Measurements from ENCODE around the gene SORCS1. TPM values are rescaled to one million over a fixed set of nuclear protein-coding genes. Genes with fewer than 3 reads are reported as not detected.

SORCS1 gene
- total and polyA plus RNA-seq, 2 of the 13 experiments (the other 11 are each of a cell fraction or from before 2014, with no cell fraction given): not detected

- Histone ChIP-seq H3K9ac (ENCODE audit: insufficient read depth, low read depth, low read length) (no peak overlapping the region), H3K9me3 (ENCODE audit: low read length) (no peaks in the 10 kb centered on the region), H3K4me3 (replicated peaks in 1 of 3; ENCODE audit: insufficient read depth in 1 of 3, low read depth in 2 of 3, low read length in 3 of 3) (no peak overlapping the region), H2AFZ (ENCODE audit: low read length) (no peak overlapping the region), H3K4me2 (ENCODE audit: low read depth, low read length) (no peak overlapping the region), H3K27ac (ENCODE audit: extremely low read length, insufficient read depth, low read length) (no peak overlapping the region), H3K27me3 (ENCODE audit: control insufficient read depth in 1 of 2, insufficient read depth in 2 of 2, low read length in 2 of 2) (no peaks in the 10 kb centered on the region), H3K36me3 (replicated peaks in 1 of 2; ENCODE audit: control insufficient read depth in 1 of 2, insufficient read depth in 2 of 2, low read length in 2 of 2) (no peaks in the 10 kb centered on the region), H4K20me1 (ENCODE audit: insufficient read depth, low read length) (no peaks in the 10 kb centered on the region), H3K4me1 (ENCODE audit: insufficient read depth, low read length) (no peaks in the 10 kb centered on the region), H3K79me2 (ENCODE audit: insufficient read depth, low read length) (no peaks in the 10 kb centered on the region)
- intact Hi-C loops (cut with micrococcal nuclease; ENCODE audit: unreplicated experiment) (no loop called here), in situ Hi-C loops (cut with HindIII; ENCODE audit: extremely low pct_ligation_motif_present, low pct_unique_long_range_greater_than_20kb) (no loop called here)
- TF ChIP-seq ZNF121 (CRISPR knock-in tag; IDR thresholded peaks at IDR 0.05) (no peak), CBFB (CRISPR knock-in tag; IDR thresholded peaks at IDR 0.05) (no peak), TOE1 (CRISPR knock-in tag; IDR thresholded peaks at IDR 0.05) (no peak), ZFP91 (CRISPR knock-in tag; IDR thresholded peaks at IDR 0.05; ENCODE audit: borderline replicate concordance) (no peak), ZFP62 (CRISPR knock-in tag; IDR thresholded peaks at IDR 0.05) (no peak), NRL (CRISPR knock-in tag; IDR thresholded peaks at IDR 0.05; ENCODE audit: borderline replicate concordance) (no peak), MIXL1 (CRISPR knock-in tag; IDR thresholded peaks at IDR 0.05) (no peak), ZNF556 (CRISPR knock-in tag; IDR thresholded peaks at IDR 0.05; ENCODE audit: borderline replicate concordance) (no peak)
- TF ChIP-seq, protein P1, sequence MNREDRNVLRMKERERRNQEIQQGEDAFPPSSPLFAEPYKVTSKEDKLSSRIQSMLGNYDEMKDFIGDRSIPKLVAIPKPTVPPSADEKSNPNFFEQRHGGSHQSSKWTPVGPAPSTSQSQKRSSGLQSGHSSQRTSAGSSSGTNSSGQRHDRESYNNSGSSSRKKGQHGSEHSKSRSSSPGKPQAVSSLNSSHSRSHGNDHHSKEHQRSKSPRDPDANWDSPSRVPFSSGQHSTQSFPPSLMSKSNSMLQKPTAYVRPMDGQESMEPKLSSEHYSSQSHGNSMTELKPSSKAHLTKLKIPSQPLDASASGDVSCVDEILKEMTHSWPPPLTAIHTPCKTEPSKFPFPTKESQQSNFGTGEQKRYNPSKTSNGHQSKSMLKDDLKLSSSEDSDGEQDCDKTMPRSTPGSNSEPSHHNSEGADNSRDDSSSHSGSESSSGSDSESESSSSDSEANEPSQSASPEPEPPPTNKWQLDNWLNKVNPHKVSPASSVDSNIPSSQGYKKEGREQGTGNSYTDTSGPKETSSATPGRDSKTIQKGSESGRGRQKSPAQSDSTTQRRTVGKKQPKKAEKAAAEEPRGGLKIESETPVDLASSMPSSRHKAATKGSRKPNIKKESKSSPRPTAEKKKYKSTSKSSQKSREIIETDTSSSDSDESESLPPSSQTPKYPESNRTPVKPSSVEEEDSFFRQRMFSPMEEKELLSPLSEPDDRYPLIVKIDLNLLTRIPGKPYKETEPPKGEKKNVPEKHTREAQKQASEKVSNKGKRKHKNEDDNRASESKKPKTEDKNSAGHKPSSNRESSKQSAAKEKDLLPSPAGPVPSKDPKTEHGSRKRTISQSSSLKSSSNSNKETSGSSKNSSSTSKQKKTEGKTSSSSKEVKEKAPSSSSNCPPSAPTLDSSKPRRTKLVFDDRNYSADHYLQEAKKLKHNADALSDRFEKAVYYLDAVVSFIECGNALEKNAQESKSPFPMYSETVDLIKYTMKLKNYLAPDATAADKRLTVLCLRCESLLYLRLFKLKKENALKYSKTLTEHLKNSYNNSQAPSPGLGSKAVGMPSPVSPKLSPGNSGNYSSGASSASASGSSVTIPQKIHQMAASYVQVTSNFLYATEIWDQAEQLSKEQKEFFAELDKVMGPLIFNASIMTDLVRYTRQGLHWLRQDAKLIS (CRISPR knock-in tag; IDR thresholded peaks at IDR 0.05): no peak
- DNase-seq (ENCODE audit: low spot score): no peak
- 43% methylated on average over 2 of the region's 2 CpGs for WGBS (ENCODE audit: low lambda C conversion rate)
- POLR2A ChIA-PET: no interaction called here
- BruUV-seq (replicated peaks): no TSS peak
- CTCF ChIA-PET (ENCODE audit: low intra/inter-chr PET ratio, low total read pairs): no interaction called here
- no peak for FAIRE-seq
- peak; percentile 76 for ATAC-seq
Measured at GRCh38 chr10:106722524-106722923, 442.0 kb downstream of the SORCS1 start.

All from HepG2 (cell line).